GM23338 (cell line): ENCODE results near the gene GNAI2.

Experiments
- CTCF ChIP-seq, 2 experiments: fragments of 200-600 bp in 1 of 2; sonication (generic) in 1 of 2; conservative IDR thresholded peaks; 2 replicates each; pipeline versions ENCODE4 v1.5.1 to v1.6.1; 2016 to 2017; ENCODE audit warnings: antibody characterized with exemption in 2 of 2, low read depth in 2 of 2, mild to moderate bottlenecking in 2 of 2, moderate library complexity in 1 of 2
- POLR2AphosphoS5 ChIP-seq: IDR thresholded peaks from 2 replicates; pipeline ENCODE4 v1.6.1; 2016; ENCODE audit warnings: antibody characterized with exemption, low read depth

- TF ChIP-seq POLR2AphosphoS5 = no peak
- no peak for TF ChIP-seq CTCF (conservative IDR thresholded peaks at IDR 0.05; ENCODE audit: low read depth in 2 of 2)
Measured at GRCh38 chr3:50295553-50296431, 59.8 kb downstream of the GNAI2 start.
